BJ (cell line): Measurements from ENCODE around the gene MGAT4B. TPM values are rescaled to one million over a fixed set of nuclear protein-coding genes. Genes with fewer than 3 reads are reported as not detected.

ENCODE experiments used
- CTCF ChIA-PET: fragments of 350-600 bp; formaldehyde crosslinking; extraction: SDS; loops from one replicate; lab custom pipeline; 2021; ENCODE audit warnings: antibody characterized with exemption, inconsistent platforms; lab: Yijun Ruan, JAX
- POLR2A ChIA-PET: fragments of 300-600 bp; sonication (Branson Sonifier 250); formaldehyde crosslinking; extraction: SDS; loops from one replicate; lab custom pipeline; 2021; ENCODE audit warnings: antibody characterized with exemption; lab: Charles Lee
- DNase-seq: peaks from one replicate; pipeline ENCODE4 v3.0.0-alpha.2; 2011; ENCODE audit warnings: low read depth
- H3K27me3 ChIP-seq: 2 replicates; pipeline ENCODE4 v1.6.0; 2011; ENCODE audit warnings: low read length; ENCODE audit not compliant: control insufficient read depth, insufficient read depth
- H3K36me3 ChIP-seq: 2 replicates; pipeline ENCODE4 v1.5.1; 2011; ENCODE audit warnings: low read length; ENCODE audit not compliant: control insufficient read depth, insufficient read depth
- H3K4me3 ChIP-seq: 2 replicates; pipeline ENCODE4 v1.5.1; 2011; ENCODE audit warnings: low read depth, mild to moderate bottlenecking, control low read depth, low read length
- CTCF ChIP-seq: IDR thresholded peaks from 2 replicates; pipeline ENCODE4 v1.5.1; 2011; ENCODE audit warnings: low read depth, mild to moderate bottlenecking, control low read depth, inconsistent platforms, low read length, moderate library complexity; ENCODE audit not compliant: insufficient read depth
- polyA plus RNA-seq: library from polyadenylated mRNA; depleted of rRNA; stranded (reverse); fragments of >200 nt; gene quantifications from 2 replicates; pipeline ENCODE4 v1.2.3, GENCODE V29; 2011

MGAT4B gene
- polyA plus RNA-seq, 1 experiment: 131 TPM

GRCh38 chr5:179796877-179797608 is 9.6 kb downstream of the MGAT4B start:
- peak overlapping the region; percentile 56 for H3K4me3 ChIP-seq
- H3K27me3 ChIP-seq: no peaks in the 10 kb centered on the region
- peaks cover 38% of the 10 kb centered on the region for H3K36me3 ChIP-seq
- DNase-seq: no peak
- ChIA-PET POLR2A (no interaction called here), CTCF (interaction anchor here (0.6 to 2.4 kb wide), 7 partner anchors 9 to 41 kb away, joined by 3 to 7 read pairs (median 6); partner anchors contain the start of gene MGAT4B)
- TF ChIP-seq CTCF: no peak

GRCh38 chr5:179795863-179796833 is 10.5 kb downstream of the MGAT4B start:
- CTCF ChIA-PET: interaction anchor here (0.6 to 2.4 kb wide), 9 partner anchors 8 to 40 kb away, joined by 3 to 7 read pairs (median 5); partner anchors contain the start of gene MGAT4B
- POLR2A ChIA-PET: no interaction called here
- H3K36me3 ChIP-seq: peaks cover 34% of the 10 kb centered on the region

DNA sequence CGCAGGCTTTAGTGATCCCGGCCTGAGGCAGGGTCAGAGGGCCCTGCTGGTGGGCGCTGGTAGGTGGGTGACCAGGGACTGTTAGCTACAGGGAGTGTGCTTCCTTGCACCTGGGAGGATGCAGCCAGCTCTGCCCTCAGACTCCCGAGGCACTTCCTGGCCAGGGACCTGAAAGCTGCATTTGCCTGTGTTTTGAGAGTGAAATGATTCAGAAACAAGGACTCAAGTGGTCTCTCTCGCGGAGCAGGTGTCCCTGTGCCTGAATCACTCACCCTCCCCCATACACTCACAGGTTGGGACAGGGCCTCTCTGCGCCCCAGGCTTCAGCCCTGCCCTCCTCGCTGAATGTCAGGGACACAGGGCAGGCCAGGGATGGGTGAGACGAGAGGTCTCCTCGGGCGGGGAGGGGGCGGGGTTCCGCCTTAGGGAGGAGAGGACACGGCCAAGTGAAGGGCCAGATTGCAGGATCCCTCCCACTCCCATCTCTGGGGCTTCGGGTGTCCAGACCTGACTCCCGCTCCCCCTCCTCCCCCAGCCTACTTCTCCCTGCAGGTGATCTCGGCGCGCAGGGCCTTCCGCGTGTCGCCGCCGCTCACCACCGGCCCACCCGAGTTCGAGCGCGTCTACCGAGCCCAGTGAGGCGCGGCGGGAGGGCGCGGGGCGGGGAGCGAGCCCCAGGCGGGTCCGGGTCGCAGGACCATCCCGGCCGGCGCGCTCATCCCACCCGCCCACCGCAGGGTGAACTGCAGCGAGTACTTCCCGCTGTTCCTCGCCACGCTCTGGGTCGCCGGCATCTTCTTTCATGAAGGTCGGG is 11.4 kb downstream of the MGAT4B start:
- peaks cover 28% of the 10 kb centered on the region for H3K36me3 ChIP-seq
- CTCF ChIA-PET: interaction anchor here (0.7 to 2.0 kb wide), 6 partner anchors 8 to 31 kb away, joined by 4 to 7 read pairs (median 6); no protein-coding TSS in a partner anchor
- no peaks in the 10 kb centered on the region for H3K27me3 ChIP-seq
- TF ChIP-seq CTCF: no peak
- DNase-seq: no peak
- H3K4me3 ChIP-seq: peak overlapping the region; percentile 56
- POLR2A ChIA-PET: no interaction called here

More at GRCh38 chr5:179795863-179796833, 10.5 kb downstream of the MGAT4B start:
- peak; percentile 20 for TF ChIP-seq CTCF
- Histone ChIP-seq H3K4me3 (peak overlapping the region; percentile 56), H3K27me3 (no peaks in the 10 kb centered on the region)
- DNase-seq: no peak

GRCh38 chr5:179794575-179794974 is 12.1 kb downstream of the MGAT4B start:
- no peak for TF ChIP-seq CTCF
- H3K36me3 ChIP-seq: peaks cover 21% of the 10 kb centered on the region
- H3K27me3 ChIP-seq: no peaks in the 10 kb centered on the region
- ChIA-PET CTCF (interaction anchor here (0.7 to 1.7 kb wide), 3 partner anchors 8 to 31 kb away, joined by 4 to 6 read pairs (median 4); no protein-coding TSS in a partner anchor), POLR2A (no interaction called here)
- H3K4me3 ChIP-seq: no peak overlapping the region
- no peak for DNase-seq
